Erythroblast (primary cell): Measurements from ENCODE around the gene COL11A2.

Source experiments
- GATA1 ChIP-seq: IDR thresholded peaks from 2 replicates; pipeline ENCODE4 v1.6.1; 2011; ENCODE audit warnings: low read depth, mild to moderate bottlenecking, control low read depth, low read length, moderate library complexity
- POLR2A ChIP-seq: IDR thresholded peaks from 2 replicates; pipeline ENCODE4 v1.6.1; 2011; ENCODE audit warnings: mild to moderate bottlenecking, low read length

- TF ChIP-seq POLR2A (no peak), GATA1 (no peak)
Observed at GRCh38 chr6:33166363-33166762, 25.9 kb downstream of the COL11A2 start.
